GM19043 (cell line): ENCODE results near the gene EGLN2.
"Not testable (repeated sequence)": the region's sequence is repeated elsewhere in the genome, so short reads cannot be mapped to it uniquely, and the experiment has no call there.

Experiments
- ATAC-seq: cut with Tn5 transposase; IDR thresholded peaks from one replicate; pipeline ENCODE4 v1.9.1; 2021; ENCODE audit warnings: low read depth; ENCODE audit not compliant: unreplicated experiment

Gene EGLN2

GRCh38 chr19:40798683-40799557 is at the start of gene EGLN2:
Gene EGLN2 (plus strand): TSS chr19:40799191. CDS start chr19:40800573, 1,382 bp downstream.
- peak; percentile 67 for ATAC-seq

- ATAC-seq, result peak; percentile 82
These were observed 48.7 kb upstream of the EGLN2 start, which contains the start of gene ACTMAP for GRCh38 chr19:40750058-40750873. Gene ACTMAP (minus strand): TSS chr19:40750477. CDS start chr19:40749803, 674 bp downstream.

- ATAC-seq, result peak; percentile 53
These were observed 48.0 kb upstream of the EGLN2 start, which contains the start of gene SNRPA for GRCh38 chr19:40750874-40751537. Gene SNRPA (plus strand): TSS chr19:40751203. CDS start chr19:40751409, 206 bp downstream.

DNA sequence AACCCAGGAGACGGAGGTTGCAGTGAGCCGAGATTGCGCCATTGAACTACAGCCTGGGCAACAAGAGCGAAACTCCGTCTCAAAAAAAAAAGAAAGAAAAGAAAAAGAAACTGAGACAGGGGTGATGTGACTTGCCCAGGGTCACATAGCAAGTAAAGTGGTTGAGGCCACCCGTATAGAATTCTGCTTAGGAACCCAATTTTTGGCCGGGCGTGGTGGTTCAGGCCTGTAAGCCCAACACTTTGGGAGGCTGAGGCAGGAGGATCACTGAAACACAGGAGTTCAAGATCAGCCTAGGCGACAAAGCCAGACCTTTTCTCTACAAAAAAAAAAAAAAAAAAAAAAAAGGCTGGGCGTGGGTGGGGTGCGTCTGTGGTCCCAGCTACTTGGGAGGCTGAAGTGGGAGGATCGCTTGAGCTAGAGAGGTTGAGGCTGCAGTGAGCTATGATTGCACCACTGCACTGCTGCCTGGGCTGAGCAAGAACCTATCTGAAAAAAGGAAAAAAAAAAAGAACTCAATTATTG is 46.7 kb upstream of the EGLN2 start:
- no peak for ATAC-seq

DNA sequence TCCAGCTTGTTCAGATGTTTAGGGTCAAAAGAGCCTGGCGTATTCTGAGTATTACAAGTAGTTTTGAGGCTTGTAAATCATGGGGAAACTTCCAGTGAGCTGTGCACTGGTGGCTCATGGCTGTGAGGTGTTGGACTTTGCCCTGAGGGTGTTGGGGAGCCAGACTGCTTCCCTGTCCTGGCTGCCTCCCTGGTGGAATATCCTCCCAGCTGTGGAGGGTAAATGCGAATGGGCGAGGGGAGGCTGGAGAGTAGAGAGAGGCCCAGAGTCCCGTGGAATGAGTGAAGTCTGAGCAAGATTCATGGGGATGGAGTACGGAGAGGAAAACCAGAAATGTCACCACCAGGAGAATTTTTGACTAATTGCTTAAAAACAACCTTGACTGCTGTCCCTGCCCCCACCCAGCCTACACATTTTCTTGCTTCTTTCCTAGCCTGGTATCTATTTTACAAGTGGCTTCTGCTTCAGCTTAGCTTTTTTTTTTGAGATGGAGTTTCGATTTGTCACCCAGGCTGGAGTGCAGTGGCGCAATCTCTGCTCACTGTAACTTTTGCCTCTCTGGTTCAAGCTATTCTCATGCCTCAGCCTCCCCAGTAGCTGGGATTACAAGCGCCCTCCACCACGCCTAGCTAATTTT is 44.3 kb upstream of the EGLN2 start:
- no peak for ATAC-seq

DNA sequence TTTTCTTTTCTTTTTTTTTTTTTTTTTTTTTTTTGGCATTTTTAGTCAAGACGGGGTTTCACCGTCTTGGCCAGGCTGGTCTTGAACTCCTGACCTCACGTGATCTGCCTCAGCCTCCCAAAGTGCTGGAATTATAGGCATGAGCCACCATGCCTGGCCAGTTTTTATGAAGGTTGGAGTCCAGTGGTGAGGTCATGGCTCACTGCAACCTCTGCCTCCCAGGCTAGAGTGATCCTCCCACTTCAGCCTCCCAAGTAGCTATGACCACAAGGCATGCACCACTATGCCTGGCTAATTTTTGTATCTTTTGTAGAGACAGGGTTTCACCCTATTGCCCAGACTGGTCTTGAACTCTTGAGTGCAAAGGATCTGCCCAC is 43.8 kb upstream of the EGLN2 start:
- ATAC-seq, result no peak

GRCh38 chr19:40755791-40756190 is 43.2 kb upstream of the EGLN2 start:
- no peak for ATAC-seq

- no peak for ATAC-seq
These were observed 42.4 kb upstream of the EGLN2 start for GRCh38 chr19:40756502-40757110.

DNA sequence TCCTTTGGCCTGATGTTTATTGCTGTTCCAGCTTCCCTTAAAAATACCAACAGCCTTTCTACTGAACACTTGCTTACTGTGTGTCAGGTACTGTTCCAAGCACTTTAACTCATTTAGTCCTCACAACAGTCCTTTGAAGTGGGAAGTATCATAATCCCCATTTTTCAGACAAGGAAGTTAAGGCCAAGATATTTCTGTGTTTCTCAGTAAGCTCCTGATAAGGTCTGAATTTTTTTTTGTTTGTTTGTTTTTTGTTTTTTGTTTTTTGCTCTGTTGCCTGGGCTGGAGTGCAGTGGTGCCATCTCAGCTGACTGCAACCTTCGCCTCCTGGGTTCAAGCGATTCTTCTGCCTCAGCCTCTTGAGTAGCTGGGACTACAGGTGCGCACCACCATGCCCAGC is 40.5 kb upstream of the EGLN2 start:
- ATAC-seq, result no peak

DNA sequence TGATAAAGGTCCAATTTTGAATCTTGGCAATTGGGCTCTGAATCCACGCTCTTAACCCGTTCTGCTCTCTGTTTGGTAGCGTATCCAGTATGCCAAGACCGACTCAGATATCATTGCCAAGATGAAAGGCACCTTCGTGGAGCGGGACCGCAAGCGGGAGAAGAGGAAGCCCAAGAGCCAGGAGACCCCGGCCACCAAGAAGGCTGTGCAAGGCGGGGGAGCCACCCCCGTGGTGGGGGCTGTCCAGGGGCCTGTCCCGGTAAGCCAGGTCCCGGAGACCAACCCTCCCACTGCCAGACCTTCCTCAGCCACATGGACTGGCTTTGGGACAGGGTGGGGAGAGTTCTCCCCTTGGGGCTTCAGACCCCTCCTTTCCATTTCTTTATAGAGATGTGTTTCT is 39.6 kb upstream of the EGLN2 start:
- ATAC-seq, result no peak

DNA sequence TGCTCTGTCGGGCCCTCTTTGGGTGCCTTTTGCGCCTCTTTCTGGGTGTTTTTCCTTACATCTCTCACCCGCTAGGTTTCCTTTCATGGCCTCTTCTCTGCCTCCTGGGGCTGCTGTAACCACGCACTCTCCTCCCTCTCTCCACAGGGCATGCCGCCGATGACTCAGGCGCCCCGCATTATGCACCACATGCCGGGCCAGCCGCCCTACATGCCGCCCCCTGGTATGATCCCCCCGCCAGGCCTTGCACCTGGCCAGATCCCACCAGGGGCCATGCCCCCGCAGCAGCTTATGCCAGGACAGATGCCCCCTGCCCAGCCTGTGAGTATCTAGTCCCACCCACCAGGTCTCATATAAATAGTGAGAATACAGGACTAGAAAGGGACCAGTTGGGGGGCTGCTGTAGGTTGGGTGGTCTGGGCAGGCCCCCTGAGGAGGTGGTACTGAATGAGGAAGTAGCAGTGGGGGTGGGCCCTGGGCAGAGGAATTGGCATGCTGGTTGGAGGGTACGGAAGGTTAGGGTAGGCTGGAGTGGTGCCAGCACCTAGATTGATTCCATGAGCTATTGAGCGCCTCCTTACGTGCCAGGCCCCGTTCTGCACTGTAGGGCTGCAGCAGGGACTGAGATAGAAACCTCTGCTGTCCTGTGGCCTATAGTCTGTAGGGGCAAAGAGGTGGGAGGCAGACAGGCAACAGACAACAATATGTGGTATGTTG is 36.1 kb upstream of the EGLN2 start:
- no peak for ATAC-seq

DNA sequence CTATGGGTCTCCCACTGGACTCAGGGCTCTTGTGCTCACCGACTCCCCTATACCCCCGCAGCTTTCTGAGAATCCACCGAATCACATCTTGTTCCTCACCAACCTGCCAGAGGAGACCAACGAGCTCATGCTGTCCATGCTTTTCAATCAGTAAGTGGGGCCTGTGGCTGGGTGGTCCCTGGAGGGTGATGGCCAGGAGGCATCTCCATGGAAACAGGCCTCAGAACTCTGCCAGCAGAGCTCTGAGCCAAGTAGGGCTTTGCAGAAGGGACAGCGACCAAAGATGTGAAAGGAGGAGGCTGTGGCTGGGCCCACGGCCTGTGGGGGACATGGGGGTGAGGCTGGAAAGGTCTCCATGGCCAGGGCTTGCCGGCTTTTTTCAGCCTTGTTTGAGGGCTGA is 35.5 kb upstream of the EGLN2 start:
- no peak for ATAC-seq

DNA sequence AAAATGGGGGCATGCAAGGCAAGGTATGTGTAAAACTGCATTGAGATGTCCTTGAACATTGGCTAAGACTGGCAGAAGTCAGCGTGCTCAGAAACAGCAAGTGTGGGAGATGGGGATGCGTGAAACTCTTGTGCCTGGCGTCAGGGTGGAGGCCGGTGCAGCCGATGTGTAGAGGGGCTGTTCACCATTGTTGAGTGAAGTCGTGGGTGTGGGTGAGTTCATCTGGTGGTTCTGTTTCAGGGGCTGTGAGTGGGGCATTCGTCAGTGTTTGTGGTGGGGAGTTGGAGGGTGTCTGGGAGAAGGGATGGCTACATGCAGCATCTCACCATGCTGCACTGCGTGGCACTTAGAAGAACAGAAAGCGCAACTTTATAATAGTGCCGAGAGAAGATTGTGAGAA is 35.0 kb upstream of the EGLN2 start:
- ATAC-seq, result no peak

- ATAC-seq, result not testable (repeated sequence)
These were observed 32.6 kb upstream of the EGLN2 start for GRCh38 chr19:40766385-40766784.

- ATAC-seq, result no peak
These were observed 30.1 kb upstream of the EGLN2 start for GRCh38 chr19:40768869-40769268.

- not testable (repeated sequence) for ATAC-seq
These were observed 27.7 kb upstream of the EGLN2 start for GRCh38 chr19:40771101-40771862.

DNA sequence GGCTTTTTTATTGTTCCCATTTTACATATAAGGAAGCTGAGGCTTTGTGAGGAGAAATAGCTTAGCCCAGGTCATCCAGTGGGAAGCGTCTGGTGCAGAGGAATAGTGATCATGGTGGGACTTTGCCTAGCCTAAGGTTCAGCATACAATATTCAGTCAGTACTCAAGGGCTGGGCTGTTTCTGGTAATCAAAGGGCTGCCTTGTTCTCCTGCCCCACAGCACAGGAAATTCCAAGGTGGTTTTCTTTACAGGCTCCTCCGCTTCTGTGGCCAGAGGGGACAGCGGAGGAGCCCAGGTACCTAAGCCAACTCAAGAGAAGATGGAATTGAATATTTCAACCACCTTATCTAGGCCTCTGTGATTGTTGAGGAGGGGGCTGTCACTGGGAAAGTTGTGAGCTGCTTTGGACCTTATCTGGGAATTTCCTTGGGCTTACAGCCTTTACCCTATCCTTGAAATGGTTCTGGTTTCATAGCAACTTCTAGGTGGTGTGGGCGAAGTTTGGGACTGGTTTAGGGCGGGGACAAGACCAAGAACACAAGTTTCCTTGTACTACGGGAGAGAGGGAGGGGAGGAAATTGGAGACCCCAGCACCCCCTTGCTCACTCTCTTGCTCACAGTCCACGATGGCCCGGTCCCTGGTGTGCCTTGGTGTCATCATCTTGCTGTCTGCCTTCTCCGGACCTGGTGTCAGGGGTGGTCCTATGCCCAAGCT is 23.9 kb upstream of the EGLN2 start, which contains the start of gene MIA:
Gene MIA (plus strand): TSS at position 606 of the 716 bp plus-strand sequence. CDS start 22 bp downstream, at position 628.
- ATAC-seq, result no peak

DNA sequence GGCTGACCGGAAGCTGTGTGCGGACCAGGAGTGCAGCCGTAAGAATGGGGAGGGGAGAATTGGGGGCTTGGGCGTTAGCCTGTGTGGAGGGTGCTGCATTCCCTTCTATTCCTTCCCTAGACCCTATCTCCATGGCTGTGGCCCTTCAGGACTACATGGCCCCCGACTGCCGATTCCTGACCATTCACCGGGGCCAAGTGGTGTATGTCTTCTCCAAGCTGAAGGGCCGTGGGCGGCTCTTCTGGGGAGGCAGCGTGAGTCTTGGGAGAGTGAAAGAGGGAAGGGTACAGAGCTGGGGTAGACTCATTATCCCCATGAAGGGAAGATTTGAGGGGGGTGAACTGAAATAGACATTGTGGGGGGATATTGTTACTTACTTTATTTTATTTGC is 23.4 kb upstream of the EGLN2 start:
- ATAC-seq, result no peak
